ELR (cell line): ENCODE results near the gene F13B.
A peak's percentile ranks its signal among the peaks of the same experiment; 100 is the strongest.

Experiments used
- DNase-seq: peaks from one replicate; pipeline ENCODE4 v3.0.0-alpha.2; 2015; ENCODE audit warnings: low read depth

The F13B gene

DNA sequence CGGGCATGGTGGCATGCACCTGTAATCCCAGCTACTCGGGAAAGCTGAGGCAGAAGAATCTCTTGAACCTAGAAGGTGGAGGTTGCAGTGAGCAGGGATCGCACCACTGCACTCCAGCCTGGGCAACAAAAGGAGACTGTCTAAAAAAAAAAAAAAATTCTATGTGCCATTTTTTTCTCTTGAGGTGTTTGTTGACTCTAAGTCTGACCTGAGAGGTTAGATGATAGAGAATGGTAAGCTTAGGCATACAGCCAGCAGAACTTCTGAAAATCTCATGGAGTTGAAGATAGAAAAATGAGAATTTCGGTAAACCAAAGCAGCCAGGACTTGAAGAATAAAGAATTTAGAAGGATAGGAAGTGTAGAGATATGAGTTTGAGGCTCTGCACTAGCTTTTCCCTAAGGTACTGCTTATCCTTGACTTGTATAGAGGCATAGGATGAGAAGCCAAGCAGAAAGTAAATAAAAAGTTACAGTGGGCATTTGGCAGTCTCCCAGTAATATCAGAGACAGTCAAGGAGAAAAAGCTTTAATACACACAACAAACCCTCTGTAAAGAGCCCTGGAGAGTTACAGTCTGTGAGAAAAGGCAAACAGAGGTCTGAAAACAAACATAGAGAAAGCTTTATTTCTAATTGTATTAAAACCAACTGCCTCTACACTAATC lies 24.3 kb downstream of the F13B start:
- DNase-seq, result no peak

DNA sequence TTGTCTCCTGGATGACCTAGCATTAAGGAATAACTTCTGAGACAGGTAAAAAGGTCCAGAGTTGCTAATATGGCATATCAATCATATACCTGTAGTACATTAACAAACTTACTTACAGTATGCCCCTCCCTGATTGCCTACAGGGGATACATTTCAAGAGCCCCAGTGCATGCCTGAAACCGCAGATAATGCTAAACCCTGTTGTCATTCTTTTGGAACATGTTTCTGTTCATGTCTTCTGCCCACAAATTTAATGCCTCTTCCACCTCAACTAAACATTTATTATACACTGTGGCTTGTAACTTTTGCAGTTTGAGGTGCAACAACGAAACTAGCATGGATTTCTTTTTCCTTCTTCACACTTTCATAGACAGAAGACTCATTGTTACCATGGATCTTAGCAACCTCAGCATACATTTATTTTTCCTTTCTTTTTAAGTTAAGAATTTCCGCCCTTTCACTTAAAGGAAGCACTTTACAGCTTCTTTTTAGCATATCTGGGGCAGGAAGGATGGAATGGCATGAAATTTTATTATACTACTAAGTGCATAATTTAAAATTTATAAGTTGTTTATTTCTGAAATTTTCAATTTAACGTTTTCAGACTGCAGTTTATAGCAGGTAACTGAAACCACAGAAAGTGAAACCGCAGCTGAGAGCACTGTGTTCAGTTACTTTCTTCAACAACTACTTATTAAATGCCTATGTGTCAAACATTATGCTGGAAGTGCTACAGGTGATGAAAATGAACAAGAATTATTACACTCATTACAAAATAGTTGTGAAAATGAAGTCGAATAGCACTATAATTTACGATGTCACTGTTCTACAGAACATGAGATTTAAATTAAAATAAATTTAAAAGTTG lies 25.3 kb downstream of the F13B start:
- DNase-seq, result no peak

DNA sequence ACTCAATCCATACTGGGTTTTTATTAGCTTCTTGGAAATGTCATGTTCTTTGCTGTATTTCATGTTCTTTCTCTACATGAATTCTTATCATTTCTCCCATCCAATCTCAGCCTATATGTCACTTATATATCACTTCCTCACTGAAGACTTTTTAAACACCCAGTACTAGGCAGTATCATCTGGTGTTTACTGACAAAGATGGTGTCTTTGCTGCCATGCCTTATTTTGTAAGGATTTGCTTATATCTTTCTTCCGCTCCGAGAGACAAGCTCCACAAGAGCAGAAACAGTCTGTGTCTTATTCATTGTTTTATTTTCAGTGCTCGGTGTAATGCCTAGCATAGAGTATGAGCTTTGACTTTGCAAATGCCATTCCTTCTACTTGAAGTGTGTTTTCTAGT lies 30.2 kb downstream of the F13B start:
- no peak for DNase-seq

DNA sequence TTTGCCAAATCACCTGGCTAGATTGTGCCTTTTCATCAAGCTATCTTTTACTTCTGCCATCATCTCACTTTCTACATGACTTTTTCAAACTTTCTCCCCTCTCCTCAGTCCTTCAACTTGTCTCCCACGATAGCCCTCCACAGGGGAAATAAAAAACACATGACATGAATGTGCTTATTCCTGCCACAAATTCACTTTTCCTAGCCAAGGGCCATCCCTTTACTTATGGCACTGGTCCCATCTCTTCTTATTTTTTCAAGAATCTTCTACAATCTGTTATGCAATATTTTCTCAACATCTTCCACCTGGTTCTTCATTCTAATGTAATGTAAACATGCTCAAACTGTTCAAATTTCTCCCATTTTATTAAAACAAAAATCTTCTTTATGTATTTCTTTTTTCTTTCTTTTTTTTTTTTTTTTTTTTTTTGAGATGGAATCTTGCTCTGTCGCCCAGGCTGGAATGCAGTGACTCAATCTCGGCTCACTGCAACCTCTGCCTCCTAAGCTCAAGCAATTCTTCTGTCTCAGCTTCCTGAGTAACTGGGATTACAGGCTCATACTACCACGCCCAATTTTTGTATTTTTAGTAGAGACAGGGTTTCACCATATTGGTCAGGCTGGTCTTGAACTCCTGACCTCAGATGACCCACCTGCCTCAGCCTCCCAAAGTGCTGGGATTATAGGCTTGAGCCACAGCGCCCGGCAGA lies 32.3 kb downstream of the F13B start:
- peak; percentile 87 for DNase-seq

DNA sequence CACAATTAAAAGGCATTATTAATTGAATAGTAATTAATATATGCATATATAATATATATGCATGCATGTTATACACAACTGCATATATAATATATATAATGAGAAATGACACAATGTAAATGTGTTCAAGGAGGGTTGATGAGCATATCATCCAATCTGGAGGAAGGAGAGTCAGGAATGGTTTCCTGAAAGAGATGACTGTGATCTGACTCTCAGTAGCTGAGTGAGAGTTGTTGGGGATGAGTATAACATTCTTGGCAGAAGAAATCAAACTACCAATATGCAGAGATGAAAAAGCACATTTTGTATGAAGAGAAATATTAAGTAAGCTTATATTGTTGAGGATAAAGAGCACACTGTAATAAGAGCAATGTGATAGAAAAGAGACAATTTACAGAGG lies 37.3 kb downstream of the F13B start:
- DNase-seq, result peak; percentile 69

DNA sequence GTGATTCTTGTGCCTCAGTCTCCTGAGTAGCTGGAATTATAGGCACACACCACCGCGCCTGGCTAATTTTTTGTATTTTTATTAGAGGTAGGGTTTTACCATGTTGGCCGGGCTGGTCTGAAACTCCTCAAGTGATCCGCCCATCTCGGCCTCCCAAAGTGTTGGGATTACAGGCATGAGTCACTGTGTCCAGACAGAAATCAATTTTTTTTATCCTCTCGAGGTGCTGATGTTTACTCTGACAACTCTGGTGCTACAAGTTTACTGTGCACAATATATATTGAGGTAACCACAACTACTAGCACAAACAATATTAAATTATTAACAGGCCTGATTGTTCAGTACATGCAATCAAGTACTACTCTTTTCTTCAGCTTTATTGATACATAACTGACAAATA lies 39.7 kb downstream of the F13B start:
- peak; percentile 6 for DNase-seq

DNA sequence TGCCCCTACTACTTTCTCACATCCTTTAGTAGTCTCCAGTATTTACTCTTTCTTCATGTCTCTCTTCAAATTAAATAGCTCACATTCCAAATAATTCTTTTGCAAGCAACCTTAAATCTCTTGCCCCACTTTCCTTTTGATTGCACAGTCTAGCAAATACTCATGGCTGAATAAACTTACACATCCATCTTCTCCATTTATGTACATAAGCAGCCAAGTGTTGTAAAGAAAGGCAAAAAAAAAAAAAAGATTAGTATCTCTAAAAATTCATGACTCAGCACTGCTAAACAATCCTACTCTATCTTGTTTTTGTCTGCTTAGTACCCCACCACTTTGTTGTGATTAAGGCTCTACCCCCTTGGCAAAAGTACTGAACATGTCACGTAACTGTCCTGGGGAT lies 42.6 kb downstream of the F13B start:
- no peak for DNase-seq

DNA sequence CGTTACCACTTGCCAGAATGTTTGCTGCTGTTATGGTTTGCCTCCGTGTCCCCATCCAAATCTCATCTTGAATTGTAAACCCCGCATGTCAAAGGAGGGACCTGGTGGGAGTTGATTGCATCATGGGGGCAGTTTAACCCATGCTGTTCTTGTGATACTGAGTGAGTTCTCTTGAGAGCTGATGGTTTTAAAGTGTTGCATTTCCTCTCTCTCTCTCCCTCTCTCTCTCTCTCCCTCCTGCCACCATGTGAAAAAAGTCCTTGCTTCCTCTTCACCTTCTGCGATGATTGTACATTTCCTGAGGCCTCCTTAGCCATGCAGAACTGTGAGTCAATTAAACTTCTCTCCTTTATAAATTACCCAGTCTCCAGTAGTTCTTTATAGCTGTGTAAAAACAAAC lies 45.3 kb downstream of the F13B start:
- DNase-seq, result no peak

DNA sequence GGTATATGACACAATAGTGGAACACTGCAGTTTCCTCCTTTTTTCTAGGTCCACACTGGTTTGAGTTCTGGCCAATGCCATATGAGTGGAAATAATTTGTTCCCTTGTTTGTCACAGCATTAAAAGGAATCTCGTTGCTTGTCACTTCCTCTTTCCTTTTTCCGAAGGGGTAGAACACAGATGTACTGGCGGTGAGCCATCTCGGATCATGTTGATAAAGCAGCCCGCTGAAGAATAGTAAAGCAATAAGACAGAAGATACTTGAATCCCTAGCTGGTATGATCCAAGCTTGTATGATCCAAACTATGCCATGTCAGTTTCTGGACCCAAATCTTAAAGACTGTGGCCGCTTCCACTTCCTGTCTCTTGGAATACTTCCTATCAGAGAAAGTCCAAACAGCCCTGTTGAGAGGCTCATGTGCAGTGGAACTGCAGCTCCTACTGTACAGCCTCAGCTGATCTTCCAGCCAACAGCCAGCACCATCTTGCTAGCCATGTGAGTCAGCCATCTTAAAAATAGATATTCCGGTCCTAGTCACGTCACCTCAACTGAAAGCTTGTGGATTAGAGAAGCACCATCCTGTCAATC lies 49.4 kb downstream of the F13B start:
- no peak for DNase-seq

DNA sequence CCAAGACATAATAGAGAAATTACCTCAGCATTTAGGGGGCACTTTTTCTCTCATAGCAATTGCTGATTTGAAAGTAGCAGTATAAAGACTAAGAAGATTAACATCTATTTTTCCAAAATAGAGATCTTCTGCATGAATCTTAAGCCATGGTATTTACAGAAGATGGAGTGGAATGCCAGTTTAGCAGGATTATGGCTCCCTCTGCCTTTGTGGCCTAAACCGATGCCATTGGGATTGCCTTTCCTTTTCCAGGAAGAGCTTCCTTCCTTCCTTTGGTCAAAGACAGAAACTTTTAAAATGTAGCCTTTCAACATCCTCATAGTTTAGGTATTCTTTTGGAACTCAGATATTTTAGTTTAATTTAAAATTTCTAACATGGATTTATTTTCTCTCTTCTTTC lies 50.3 kb downstream of the F13B start:
- no peak for DNase-seq

DNA sequence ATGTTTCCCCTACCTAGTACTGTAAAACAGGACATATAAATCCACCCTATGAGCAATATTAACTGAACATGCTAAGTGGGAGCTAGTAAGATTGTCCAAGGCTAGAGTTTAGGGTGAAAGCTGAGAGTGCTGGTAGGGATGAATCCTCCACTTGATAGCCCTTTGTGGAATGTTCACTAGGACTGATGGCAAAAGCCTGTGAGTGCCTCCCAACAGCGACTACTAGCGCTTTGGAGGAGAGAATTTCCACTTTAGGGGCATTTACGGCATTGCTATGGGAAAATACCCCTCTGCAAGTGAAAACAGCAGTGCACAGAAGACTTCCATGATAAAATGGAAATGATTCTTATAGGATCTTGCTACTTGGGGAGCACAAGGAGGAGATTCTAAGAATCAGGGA lies 53.8 kb downstream of the F13B start:
- DNase-seq, result no peak

DNA sequence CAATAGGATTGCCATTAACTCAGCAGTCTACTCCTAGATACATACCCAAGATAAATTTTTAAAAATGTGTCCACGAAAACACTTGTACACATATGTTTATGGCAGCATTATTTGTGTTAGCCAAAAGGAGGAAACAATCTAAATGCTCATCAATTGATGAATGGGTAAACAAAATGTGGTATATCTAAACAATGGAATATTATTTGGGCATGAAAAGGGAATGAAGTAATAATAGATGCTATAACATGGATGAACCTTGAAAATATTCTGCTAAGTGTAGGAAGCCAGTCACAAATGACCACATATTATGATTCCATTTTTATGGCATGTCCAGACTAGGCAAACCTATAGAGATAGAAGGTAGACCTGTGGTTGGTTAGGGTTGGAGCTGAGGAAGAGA lies 55.4 kb downstream of the F13B start:
- DNase-seq, result no peak

DNA sequence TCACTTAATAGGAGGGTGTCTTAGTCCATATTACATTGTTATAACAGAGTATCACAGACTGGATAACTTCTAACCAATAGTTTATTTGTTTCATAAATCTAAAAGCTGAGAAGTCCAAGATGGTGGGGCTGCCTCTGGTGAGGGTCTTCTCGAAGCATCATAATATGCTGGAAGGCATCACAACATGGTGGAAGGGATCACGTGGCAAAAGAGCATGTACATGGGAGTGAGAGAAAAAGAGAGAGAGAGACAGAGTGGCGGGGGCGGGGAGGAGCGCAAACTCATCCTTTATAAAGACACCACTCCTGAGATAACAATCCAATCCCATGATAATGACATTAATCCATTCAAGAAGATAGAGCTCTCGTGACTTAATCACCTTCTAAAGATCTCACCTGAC lies 58.2 kb downstream of the F13B start:
- no peak for DNase-seq

DNA sequence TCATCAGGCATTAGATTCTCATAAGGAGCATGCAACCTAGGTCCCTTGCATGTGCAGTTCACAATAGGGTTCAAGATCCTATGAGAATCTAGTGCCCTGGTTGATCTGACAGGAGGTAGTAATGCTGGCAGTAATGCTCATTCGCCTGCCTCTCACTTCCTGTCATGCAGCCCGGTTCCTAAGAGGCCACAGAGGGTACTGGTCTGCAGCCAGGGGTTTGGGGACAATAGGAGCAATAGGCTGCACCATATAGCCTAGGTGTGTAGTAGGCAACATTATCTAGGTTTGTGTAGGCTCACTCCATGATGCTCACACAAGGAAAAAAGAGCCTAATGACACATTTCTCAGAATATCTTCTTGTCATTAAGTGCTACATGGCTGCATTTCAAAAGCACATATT lies 63.9 kb downstream of the F13B start:
- DNase-seq, result no peak

DNA sequence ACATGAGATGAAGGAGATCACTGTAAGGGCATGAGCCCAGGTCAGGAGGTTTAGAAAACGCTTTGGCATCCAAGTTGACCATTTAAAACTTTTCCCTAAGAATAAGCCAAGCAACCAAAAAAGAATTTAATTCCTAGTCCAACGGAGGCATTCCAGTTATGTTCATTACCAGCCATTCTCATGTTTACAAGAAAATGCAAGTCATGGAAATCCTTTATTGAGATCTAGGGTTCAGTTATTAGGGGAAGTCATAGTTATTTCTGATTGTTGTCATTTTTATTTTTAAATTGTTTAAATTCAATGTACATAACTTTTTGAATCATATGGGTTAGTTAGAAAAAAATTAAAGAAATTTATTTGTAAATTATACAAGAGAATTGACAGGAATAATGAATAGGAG lies 65.2 kb downstream of the F13B start:
- DNase-seq, result no peak

DNA sequence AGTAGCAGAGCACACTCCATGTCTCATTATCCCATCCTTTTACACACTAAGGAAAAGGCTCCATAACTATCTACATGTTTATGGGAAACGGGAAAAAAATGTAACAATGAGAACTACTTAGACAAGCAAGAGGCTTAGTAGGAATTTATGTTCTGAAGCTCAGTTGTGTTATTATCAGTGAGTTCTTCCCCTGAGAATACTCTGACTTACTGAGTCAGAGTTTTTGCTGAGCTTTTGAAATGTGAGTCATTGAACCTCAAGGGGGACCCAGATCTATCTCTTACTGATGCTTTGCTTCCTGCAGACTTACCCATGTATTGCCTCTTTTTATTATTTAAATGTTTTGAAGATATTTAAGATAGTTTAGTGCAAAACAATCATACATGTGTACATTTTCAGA lies 69.6 kb downstream of the F13B start:
- DNase-seq, result peak; percentile 66

DNA sequence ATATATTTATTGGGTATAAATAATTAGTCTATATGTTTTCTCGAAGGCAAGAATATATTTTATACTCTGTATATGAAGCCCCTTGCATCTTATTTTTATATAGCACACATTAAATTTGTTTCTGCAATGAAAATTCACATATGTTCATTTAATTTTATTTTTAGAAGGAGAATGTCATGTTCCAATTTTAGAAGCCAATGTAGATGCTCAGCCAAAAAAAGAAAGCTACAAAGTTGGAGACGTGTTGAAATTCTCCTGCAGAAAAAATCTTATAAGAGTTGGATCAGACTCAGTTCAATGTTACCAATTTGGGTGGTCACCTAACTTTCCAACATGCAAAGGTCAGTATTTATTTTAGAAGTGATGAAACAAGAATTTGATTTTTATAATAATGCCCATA lies 73.1 kb downstream of the F13B start:
- DNase-seq, result no peak

DNA sequence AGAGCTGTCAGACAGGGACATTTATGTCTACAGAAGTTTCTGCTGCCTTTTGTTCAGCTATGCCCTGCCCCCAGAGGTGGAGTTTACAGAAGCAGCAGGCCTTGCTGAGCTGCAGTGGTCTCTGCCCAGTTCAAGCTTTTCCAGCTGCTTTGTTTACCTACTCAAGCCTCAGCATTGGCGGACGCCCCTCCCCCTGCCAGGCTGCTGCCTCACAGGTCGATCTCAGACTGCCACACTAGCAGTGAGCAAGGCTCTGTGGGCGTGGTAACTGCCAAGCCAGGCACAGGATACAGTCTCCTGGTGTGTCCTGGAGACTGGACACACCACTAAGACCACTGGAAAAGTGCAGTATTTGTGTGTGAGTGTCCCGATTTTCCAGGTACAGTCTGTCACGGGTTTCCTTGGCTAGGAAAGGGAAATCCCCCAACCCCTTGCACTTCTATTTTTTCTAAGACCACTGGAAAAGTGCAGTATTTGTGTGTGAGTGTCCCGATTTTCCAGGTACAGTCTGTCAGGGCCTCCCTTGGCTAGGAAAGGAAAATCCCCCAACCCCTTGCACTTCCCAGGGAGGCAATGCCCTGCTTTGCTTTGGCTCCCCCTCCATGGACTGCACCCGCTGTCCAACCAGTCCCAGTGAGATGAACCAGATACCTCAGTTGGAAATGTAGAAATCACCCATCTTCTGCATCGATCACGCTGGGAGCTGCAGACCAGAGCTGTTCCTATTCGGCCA lies 75.0 kb downstream of the F13B start:
- DNase-seq, result peak; percentile 6
